Effector memory CD8-positive, alpha-beta T cell (primary cell): Measurements from ENCODE around the gene GAS5.
A peak's percentile ranks its signal among the peaks of the same experiment; 100 is the strongest.
"Not testable (repeated sequence)": the region's sequence is repeated elsewhere in the genome, so short reads cannot be mapped to it uniquely, and the experiment has no call there.

Source experiments
- ATAC-seq: fragments of 150-1000 bp; cut with Tn5 transposase; replicated peaks from 2 replicates; pipeline ENCODE4 v1.10.0; 2021; ENCODE audit warnings: mild to moderate bottlenecking, moderate library complexity
- DNase-seq, 3 experiments: peaks; one replicate each; pipeline ENCODE4 v3.0.0; 2021
- H3K27ac Mint-ChIP-seq, 2 donors: one replicate each; pipeline ENCODE4 v1.8.0; 2022; ENCODE audit warnings: mild to moderate bottlenecking in 2 of 2, mixed read lengths in 2 of 2, moderate library complexity in 2 of 2
- H3K27me3 Mint-ChIP-seq, 2 donors: one replicate each; pipeline ENCODE4 v1.8.0; 2022; ENCODE audit warnings: mixed read lengths in 2 of 2
- H3K36me3 Mint-ChIP-seq: one replicate; pipeline ENCODE4 v1.8.0; 2022; ENCODE audit warnings: mild to moderate bottlenecking, moderate library complexity, mixed read lengths; ENCODE audit not compliant: insufficient read depth
- H3K4me1 Mint-ChIP-seq, 2 donors: one replicate each; pipeline ENCODE4 v1.8.0; 2022; ENCODE audit warnings: low read depth in 2 of 2, mixed read lengths in 2 of 2
- H3K4me3 Mint-ChIP-seq, 2 donors: one replicate each; pipeline ENCODE4 v1.8.0; 2022; ENCODE audit warnings: mild to moderate bottlenecking in 2 of 2, mixed read lengths in 2 of 2, moderate library complexity in 2 of 2
- H3K9me3 Mint-ChIP-seq, 2 donors: one replicate each; pipeline ENCODE4 v1.8.0; 2022; ENCODE audit warnings: mixed read lengths in 2 of 2

Gene GAS5

GRCh38 chr1:173865468-173866164, 2.2 kb downstream of the GAS5 start:
- Mint-ChIP-seq H3K4me1 (peaks cover 48 to 57% of the 10 kb centered on the region in 2 donors), H3K27me3 (no peaks in the 10 kb centered on the region), H3K36me3 (peaks cover 80% of the 10 kb centered on the region), H3K9me3 (no peaks in the 10 kb centered on the region), H3K27ac (peak overlapping the region; percentile 96 to 97), H3K4me3 (peak overlapping the region; percentile 88 to 99)
- ATAC-seq, result no peak
- DNase-seq, result no peak

- H3K4me3 Mint-ChIP-seq, result peak overlapping the region; percentile 88 to 99
- H3K9me3 Mint-ChIP-seq, result no peaks in the 10 kb centered on the region
- peaks cover 78% of the 10 kb centered on the region for H3K36me3 Mint-ChIP-seq
- ATAC-seq (no peak), DNase-seq (no peak)
- peak overlapping the region; percentile 83 to 96 for H3K27ac Mint-ChIP-seq
- H3K27me3 Mint-ChIP-seq, result no peaks in the 10 kb centered on the region
- H3K4me1 Mint-ChIP-seq, result peaks cover 43 to 46% of the 10 kb centered on the region in 2 donors
These were observed 3.5 kb downstream of the GAS5 start for GRCh38 chr1:173864179-173864867.

- Mint-ChIP-seq H3K36me3 (peaks cover 73% of the 10 kb centered on the region), H3K27me3 (no peaks in the 10 kb centered on the region), H3K4me3 (peak overlapping the region; percentile 19 to 88), H3K27ac (peak overlapping the region; percentile 88 to 96), H3K9me3 (no peaks in the 10 kb centered on the region), H3K4me1 (peaks cover 38 to 39% of the 10 kb centered on the region in 2 donors)
- DNase-seq (no peak), ATAC-seq (no peak)
These were observed 4.3 kb downstream of the GAS5 start for GRCh38 chr1:173863224-173864161.

GRCh38 chr1:173862769-173863223, 5.0 kb downstream of the GAS5 start:
- no peak for ATAC-seq
- Mint-ChIP-seq H3K4me1 (peaks cover 35 to 39% of the 10 kb centered on the region in 2 donors), H3K27ac (peak overlapping the region; percentile 88 to 96)

GRCh38 chr1:173862146-173862768, 5.5 kb downstream of the GAS5 start:
- Mint-ChIP-seq H3K27ac (peak overlapping the region; percentile 88 to 96), H3K36me3 (peaks cover 61% of the 10 kb centered on the region), H3K4me1 (peaks cover 32 to 38% of the 10 kb centered on the region in 2 donors)
- not testable (repeated sequence) for DNase-seq, H3K9me3 Mint-ChIP-seq, H3K27me3 Mint-ChIP-seq, H3K4me3 Mint-ChIP-seq, ATAC-seq

More at GRCh38 chr1:173862769-173863223, 5.0 kb downstream of the GAS5 start:
- no peak overlapping the region for H3K4me3 Mint-ChIP-seq
- H3K36me3 Mint-ChIP-seq, result peaks cover 66% of the 10 kb centered on the region
- no peak for DNase-seq
- no peaks in the 10 kb centered on the region for H3K9me3 Mint-ChIP-seq
- H3K27me3 Mint-ChIP-seq, result no peaks in the 10 kb centered on the region

GRCh38 chr1:173861731-173862145, 6.1 kb downstream of the GAS5 start:
- Mint-ChIP-seq H3K27ac (peak overlapping the region; percentile 88 to 96), H3K4me3 (no peak overlapping the region), H3K27me3 (no peaks in the 10 kb centered on the region), H3K9me3 (no peaks in the 10 kb centered on the region), H3K36me3 (peaks cover 56% of the 10 kb centered on the region), H3K4me1 (peaks cover 26 to 32% of the 10 kb centered on the region in 2 donors)
- ATAC-seq, result no peak
- no peak for DNase-seq

GRCh38 chr1:173860065-173860464, 7.7 kb downstream of the GAS5 start:
- ATAC-seq (no peak), DNase-seq (no peak)
- Mint-ChIP-seq H3K4me3 (no peak overlapping the region), H3K27ac (peak overlapping the region in 1 of 2 donors; percentile 41), H3K36me3 (peaks cover 53% of the 10 kb centered on the region), H3K4me1 (peaks cover 10 to 16% of the 10 kb centered on the region in 2 donors), H3K9me3 (no peaks in the 10 kb centered on the region), H3K27me3 (no peaks in the 10 kb centered on the region)

GRCh38 chr1:173859547-173859946, 8.2 kb downstream of the GAS5 start:
- not testable (repeated sequence) for H3K27me3 Mint-ChIP-seq, H3K9me3 Mint-ChIP-seq, DNase-seq, ATAC-seq, H3K4me3 Mint-ChIP-seq
- Mint-ChIP-seq H3K4me1 (peaks cover 6 to 11% of the 10 kb centered on the region in 2 donors), H3K36me3 (peaks cover 53% of the 10 kb centered on the region), H3K27ac (peak overlapping the region in 1 of 2 donors; percentile 41)

GRCh38 chr1:173857363-173857917, 10.3 kb downstream of the GAS5 start:
- H3K4me1 Mint-ChIP-seq, result no peaks in the 10 kb centered on the region
- no peaks in the 10 kb centered on the region for H3K9me3 Mint-ChIP-seq

GRCh38 chr1:173856903-173857302, 10.9 kb downstream of the GAS5 start:
- H3K27ac Mint-ChIP-seq, result peak overlapping the region in 1 of 2 donors; percentile 24
- DNase-seq (no peak), ATAC-seq (no peak)
- H3K27me3 Mint-ChIP-seq, result no peaks in the 10 kb centered on the region
- no peaks in the 10 kb centered on the region for H3K4me1 Mint-ChIP-seq
- H3K4me3 Mint-ChIP-seq, result no peak overlapping the region
- H3K36me3 Mint-ChIP-seq, result peaks cover 49% of the 10 kb centered on the region
- H3K9me3 Mint-ChIP-seq, result no peaks in the 10 kb centered on the region

More at GRCh38 chr1:173857363-173857917, 10.3 kb downstream of the GAS5 start:
- Mint-ChIP-seq H3K27ac (no peak overlapping the region), H3K27me3 (no peaks in the 10 kb centered on the region), H3K4me3 (no peak overlapping the region), H3K36me3 (peaks cover 50% of the 10 kb centered on the region)
- ATAC-seq, result no peak
- DNase-seq, result no peak

- Mint-ChIP-seq H3K36me3 (peaks cover 52% of the 10 kb centered on the region), H3K4me3 (no peak overlapping the region), H3K27me3 (no peaks in the 10 kb centered on the region), H3K4me1 (no peaks in the 10 kb centered on the region), H3K9me3 (no peaks in the 10 kb centered on the region), H3K27ac (peak overlapping the region in 1 of 2 donors; percentile 67)
- DNase-seq (no peak), ATAC-seq (no peak)
These were observed 11.8 kb downstream of the GAS5 start for GRCh38 chr1:173856014-173856413.

- no peak for ATAC-seq
- H3K4me1 Mint-ChIP-seq, result no peaks in the 10 kb centered on the region
- H3K36me3 Mint-ChIP-seq, result peaks cover 50% of the 10 kb centered on the region
- no peaks in the 10 kb centered on the region for H3K9me3 Mint-ChIP-seq
- no peak overlapping the region for H3K4me3 Mint-ChIP-seq
- DNase-seq, result no peak
- H3K27me3 Mint-ChIP-seq, result no peaks in the 10 kb centered on the region
- H3K27ac Mint-ChIP-seq, result peak overlapping the region; percentile 46 to 57
These were observed 14.7 kb downstream of the GAS5 start for GRCh38 chr1:173853074-173853473.
